ENCODE data around the gene HEATR5A.
"Not testable (repeated sequence)": the region's sequence is repeated elsewhere in the genome, so short reads cannot be mapped to it uniquely, and the experiment has no call there.

The HEATR5A gene

DNA sequence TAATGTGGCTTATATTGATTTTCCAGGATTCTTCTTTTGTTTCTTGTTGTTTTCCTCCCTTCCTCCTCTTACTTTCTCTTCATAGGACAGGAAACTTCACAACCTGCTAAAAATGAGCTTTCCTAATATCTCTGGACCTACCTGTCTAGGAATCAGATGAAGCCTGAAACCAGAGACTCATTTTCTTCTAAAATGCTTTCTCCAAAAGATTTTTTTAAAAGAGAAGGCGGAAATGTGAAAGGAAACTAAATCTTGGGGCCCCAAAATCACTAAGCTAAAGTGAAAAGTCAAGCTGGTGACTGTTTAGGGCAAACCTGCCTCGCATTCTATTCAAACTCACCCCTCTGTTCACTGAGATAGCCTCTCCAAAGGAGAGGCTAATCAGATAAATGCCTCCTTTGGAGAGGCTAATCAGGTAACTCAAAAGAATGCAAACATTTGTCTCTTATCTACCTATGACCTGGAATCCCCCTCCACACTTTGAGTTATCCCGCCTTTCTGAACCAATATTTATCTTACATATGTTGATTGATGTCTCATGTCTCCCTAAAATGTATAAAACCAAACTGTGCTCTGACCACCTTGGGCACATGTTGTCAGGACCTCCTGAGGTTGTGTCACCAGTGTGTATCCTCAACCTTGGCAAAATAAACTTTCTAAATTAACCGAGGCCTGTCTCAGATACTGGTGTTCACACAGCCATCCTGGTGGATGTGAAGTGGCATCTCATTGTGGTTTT lies 140.0 kb downstream of the HEATR5A start:
- DNase-seq = no peak

DNA sequence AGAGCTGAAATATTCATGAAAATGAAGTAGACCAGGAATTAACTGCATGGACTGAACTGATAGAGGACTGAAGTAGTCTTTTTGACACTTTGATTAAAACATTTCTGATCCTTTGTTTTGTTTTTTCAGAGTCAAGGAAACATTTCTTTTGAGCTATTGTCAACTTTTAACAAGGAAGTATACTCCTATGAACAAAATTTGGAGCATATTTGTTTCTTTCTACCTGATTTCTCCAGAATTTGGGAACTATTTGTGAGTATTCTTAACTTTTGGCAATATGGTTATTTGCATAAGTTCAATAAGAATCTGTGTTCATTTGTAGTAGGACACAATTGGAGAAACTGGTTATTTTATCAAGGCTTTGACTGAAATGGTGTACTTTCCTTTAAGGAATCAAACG lies 141.5 kb downstream of the HEATR5A start:
- DNase-seq = no peak

GRCh38 chr14:31277085-31277484 lies 143.3 kb downstream of the HEATR5A start:
- DNase-seq = no peak

DNA sequence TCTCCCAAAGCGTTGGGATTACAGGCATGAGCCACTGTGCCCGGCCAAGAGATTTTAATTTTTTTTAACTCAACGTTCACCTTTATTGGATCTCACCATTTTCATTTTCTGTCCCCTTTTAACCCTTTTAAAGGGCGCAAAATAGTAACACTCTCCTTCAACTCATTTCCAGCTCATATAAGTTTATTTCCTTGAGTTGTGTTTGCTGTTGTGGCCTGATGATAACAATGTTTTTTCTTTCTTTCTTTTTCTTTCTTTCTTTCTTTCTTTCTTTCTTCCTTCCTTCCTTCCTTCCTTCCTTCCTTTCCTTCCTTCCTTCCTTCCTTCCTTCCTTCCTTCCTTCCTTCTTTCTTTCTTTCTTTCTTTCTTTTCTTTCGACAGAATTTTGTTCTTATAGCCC lies 143.9 kb downstream of the HEATR5A start:
- DNase-seq = not testable (repeated sequence)

GRCh38 chr14:31275731-31276130 lies 144.6 kb downstream of the HEATR5A start:
- no peak for DNase-seq

- no peak for DNase-seq
Measured at GRCh38 chr14:31271648-31272047, 148.7 kb downstream of the HEATR5A start.

- DNase-seq = no peak
Measured at GRCh38 chr14:31270196-31270772, 150.1 kb downstream of the HEATR5A start.

DNA sequence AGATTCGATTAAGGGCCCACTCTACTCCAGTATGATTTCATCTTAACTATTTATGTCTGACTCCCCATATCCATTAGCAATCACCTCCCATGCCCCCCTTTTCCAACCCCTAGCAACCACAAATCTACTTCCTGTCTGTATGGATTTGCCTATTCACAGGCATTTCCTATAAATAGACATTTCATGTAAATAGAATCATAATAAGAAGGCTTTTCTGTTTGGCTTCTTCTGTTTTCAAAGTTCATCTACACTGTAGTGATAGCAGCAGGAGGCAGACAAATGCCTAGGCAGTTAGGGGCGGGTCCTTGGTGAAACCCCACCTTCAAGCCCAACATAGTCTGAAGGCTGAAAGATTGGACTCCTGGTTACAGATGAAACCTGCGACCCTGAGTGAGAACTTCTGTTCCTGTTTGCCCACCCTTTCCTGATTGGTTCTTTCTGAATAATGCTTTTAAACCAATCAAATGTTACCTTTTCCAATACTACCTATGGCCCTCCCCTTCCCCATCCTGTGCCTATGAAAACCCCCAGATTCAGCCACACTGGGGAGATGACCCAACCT lies 150.6 kb downstream of the HEATR5A start:
- DNase-seq = no peak

DNA sequence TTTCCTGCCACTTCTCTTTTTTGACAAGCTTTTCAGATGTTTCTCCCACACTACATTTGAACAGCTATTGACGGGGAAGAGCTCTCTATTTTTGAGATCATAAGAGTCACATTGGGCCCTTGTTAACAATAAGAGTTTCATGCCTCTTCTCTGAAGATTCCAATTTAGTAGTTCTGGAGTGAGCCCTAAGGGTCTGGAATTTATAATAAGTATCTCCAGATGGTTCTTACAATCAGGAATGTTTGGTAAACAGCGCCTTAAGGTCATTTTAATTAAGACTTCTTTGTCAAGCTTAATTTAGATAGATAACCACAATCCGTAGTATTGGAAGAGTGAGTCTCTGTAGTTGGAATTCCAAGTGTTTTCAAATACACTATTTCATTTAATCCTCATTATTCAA lies 152.1 kb downstream of the HEATR5A start:
- DNase-seq = no peak

GRCh38 chr14:31266437-31267331 lies 153.7 kb downstream of the HEATR5A start:
- DNase-seq = no peak

GRCh38 chr14:31265701-31266398 lies 154.5 kb downstream of the HEATR5A start:
- no peak for DNase-seq

DNA sequence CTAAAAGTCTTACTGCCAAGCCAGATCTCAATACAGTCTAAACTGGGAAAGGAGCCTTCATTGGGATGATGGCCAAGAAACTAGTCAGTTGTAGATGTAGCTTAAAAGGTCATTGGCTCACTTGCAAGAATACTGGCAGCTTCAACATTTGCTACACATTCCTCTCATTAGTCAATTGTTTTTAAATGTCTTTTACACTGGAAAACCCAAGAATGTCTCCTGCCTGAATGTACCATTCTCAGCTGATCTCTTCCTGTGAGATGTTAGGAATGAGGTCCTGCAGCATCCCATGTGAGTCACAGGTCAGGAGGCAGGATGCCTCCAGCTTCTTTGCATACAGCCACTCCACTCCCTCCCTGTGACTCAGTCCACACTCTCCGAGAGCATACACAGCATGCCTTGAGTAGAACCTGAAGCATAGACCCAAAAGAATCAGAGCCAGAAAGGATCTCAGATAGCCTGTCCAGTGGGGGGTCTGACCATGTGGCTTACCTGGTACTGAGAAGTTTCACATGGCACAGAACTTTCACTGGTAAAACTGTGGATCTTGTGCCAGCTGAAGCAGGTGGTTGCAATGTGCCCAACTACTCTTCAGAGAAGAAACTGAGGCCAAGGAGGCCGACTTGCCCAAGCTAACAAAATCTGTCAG lies 156.7 kb downstream of the HEATR5A start:
- DNase-seq = no peak

DNA sequence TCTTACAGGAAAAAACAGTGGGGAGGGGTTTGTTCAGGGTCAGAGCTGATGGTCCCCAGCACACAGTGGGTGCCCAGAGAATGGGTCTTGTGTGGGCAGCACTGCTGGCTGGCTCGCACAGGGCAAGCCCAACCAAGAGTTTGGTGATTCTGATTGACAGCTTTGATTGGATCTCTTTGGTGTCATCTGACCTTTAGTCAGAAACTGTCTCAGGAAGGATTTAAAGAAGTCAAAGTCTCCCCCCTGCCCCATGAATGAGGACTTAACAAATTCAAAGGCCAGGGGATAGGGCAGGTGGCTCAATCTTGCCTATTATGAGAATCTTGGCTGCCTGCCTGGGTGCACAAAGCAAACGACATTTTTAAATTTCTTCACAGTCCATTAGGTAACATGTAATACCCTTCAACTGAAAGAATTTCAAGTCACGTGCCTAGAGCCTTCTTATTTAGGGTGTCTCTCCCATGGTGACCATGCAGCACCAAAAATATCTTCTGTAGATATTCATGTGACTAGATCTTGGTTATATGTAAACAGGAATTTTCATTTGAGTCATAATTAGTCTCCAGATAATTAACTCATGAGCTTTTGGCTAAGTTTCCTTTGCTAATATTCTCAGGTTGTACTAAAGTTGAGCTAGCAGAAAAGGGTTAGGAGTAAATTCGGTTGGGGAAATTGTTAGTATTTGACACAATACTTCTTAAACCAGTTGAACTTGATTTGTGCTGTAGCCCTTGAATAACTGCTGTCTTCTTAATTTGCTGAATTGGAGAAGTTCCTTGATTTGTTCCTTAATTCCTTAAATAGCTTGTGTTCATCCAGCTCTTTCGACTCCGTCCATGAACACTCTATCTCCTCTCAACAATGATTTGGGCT lies 158.3 kb downstream of the HEATR5A start:
- no peak for DNase-seq

DNA sequence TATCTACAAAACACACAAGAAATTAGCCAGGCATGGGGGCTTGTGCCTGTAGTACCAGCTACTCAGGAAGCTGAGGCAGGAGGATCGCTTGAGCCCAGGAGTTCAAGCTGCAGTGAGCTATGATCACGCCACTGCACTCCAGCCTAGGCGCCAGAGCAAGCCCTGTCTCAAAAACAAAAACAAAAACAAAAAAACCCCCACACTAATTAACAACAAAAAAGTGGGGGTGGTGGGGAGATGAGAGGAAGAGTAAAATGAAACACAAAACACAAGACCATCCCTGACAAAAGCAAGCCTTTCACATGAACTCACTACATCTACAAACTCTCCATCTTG lies 158.9 kb downstream of the HEATR5A start:
- no peak for DNase-seq

GRCh38 chr14:31259040-31259435 lies 161.3 kb downstream of the HEATR5A start:
- not testable (repeated sequence) for DNase-seq

GRCh38 chr14:31258427-31259039 lies 161.8 kb downstream of the HEATR5A start:
- DNase-seq = no peak

GRCh38 chr14:31257554-31258426 lies 162.6 kb downstream of the HEATR5A start:
- DNase-seq = not testable (repeated sequence)

DNA sequence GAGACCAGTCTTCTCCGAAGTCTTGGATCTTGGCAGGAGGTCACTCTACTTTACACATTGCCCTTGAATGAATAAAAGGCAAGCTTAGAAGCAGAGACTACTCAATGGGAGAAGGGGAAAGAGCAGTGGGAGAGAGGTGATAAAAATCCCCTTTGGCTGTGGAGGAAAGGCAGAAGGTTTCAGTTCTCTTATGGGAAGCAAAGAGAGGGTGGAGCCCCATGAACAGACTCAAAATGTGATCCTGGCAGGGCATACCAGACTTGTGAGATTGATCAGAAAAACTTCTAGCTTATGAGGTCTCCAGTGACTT lies 163.2 kb downstream of the HEATR5A start:
- DNase-seq = no peak

DNA sequence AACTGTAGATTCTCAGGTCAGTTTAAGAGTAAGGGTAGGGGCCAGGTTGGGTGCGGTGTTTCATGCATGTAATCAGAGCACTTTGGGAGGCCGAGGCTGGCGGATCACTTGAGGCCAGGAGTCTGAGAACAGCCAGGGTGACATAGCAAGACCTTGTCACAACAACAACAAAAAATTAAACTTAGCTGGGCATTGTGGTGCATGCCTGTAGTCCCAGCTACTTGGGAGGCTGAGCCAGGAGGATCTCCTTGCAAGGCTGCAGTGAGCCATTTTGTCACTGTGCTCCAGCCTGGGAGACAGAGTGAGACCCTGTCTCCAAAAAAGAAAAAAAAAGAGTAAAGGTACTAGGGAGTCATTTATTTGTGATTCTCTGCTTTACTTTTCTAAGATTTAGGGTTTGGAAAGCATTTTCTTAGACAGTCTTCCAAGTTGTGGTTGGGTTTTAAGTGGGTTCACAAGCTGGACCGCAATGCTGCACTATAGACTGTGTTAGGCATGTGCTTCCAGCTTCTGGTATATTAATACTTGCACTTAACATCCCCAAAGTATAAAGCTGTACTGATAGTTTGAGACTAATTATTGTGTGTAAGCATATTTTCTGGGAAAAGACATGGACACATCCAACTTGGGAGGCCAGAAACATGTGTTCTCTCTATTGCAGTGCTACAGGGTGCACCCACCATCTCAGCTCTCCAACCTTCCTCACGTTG lies 163.7 kb downstream of the HEATR5A start:
- no peak for DNase-seq
